OCI-M2 (cell line): ENCODE data around the gene STARD10.

Experiments
- DNase-seq: peaks from one replicate; lab custom pipeline; 2025; ENCODE audit not compliant: unreplicated experiment; lab: John Stamatoyannopoulos, UW

STARD10 gene

DNA sequence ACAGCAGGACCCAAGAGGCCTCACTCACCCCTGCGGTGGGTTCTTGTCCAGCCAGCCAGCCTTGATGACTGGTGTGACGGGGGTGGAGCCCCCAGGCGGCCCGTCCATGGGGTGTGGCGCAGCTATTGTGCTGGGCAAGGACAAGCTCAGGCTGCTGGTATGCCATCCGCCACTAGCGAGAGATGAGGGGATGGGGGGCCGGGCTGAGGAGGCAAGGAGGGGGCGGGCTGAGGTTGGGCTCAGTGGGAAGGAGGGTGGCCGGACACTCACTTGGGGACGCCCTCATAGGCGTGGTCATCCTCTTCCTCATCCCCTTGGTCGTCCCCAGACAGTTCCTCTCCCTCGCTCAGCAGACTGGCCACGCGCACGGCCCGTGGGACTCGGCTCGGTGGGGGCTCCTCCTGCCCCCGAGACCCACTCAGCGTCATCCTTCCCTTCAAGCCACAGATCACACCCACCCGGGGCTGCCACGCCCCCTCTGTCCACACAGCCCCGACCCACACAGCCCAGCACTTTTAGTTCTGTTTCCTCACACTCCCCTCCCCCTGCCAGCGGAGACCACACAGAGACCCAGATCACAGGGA is 81.6 kb downstream of the STARD10 start:
- DNase-seq: no peak

GRCh38 chr11:72711141-72711540 is 82.7 kb downstream of the STARD10 start:
- DNase-seq: no peak

- DNase-seq: no peak
These were observed 83.6 kb downstream of the STARD10 start for GRCh38 chr11:72710278-72710677.

- no peak for DNase-seq
These were observed 84.2 kb downstream of the STARD10 start for GRCh38 chr11:72709478-72710238.

- no peak for DNase-seq
These were observed 86.8 kb downstream of the STARD10 start for GRCh38 chr11:72707032-72707431.

- no peak for DNase-seq
These were observed 87.3 kb downstream of the STARD10 start for GRCh38 chr11:72706579-72706978.

DNA sequence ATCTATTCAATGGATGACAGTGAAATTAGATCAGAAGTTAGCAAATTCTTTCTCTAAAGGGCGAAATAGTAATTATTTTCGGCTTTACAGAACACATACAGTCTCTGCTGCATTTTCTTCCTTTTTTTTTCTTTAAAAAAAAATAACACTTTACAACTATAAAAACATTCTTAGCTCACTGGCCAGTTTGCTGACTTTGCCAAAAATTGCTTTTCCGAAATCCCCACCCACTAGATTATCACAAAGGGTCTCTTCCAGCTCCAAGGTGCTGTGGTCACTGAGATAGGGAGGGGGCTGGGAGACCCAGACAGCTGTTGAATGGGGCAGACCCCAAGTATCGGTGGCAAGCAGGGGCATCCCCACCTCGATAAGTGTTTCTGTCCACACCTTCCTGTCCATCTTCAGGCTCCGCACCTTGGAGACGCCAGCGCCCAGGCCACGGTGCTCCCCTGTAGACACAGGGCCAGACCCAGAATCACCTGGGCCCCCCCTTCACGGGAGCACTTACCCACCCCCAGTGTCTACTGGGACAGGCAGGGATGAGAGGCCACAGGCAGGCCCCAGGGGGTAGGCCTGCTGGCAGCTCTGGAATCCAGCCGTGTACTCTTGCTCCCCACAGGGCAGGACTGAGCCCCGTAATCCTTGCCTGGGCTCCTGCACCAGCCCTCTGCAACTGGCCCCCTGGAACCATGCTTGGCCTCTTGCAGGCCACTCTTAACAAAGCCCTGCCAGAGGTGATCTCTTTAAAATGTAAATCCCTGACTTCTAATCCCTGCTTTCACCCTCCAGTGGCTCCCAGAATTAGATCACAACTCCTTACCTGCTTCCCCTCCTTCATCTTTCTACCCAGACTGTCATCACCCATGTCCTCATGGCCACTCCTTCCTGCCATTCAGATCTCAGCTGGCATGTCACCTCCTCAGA is 88.1 kb downstream of the STARD10 start:
- DNase-seq: no peak

DNA sequence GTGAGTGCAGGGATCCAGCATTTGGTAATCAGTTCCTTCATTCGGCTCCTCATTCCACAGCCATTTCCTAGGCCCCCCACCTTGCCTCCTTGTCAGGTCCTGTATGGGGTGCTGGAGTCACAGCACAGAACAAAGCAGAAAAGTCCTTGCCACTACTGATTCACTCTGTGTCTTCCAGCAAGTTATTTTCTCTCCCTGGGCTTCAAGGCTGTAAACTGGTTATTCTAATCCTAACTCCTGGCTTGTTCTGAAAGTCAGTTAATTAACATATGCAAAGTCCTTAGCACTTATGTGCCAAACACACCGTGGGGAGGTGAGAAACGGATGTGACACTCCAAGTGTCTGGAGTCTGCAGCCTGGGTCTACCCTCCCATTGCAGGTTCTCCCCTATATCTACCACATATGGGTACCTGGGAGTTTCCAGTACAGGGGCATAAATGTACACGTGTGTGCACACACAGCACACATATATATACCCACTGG is 89.0 kb downstream of the STARD10 start:
- no peak for DNase-seq
